ENCODE results near the gene KL.
A peak's percentile ranks its signal among the peaks of the same experiment; 100 is the strongest.

Gene KL

DNA sequence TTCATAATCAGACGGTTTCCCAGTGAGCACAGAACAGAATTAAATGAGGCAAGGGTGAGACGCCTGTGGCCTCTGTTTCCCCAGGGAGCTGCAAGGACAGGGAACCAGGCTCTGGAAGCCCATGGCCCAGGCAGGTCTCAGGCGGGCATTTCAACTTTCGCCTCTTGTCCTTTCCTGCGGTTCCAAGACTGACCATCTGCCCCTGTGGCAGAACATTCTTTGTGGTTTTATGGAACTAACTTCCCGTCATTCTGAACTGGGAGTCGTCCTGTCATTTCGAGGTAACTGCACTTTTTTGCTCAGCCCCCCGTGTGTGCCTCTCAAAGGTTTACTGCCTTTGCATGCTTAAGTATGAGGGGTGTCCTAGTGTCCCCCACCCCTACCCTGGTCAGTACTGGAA is 70.9 kb downstream of the KL start:
- Histone ChIP-seq H3K27me3 (ENCODE audit: control insufficient read depth in 3 of 3, insufficient read depth in 3 of 3, low read depth in 1 of 3, low read length in 3 of 3) (no peaks in the 10 kb centered on the region), H2BK12ac (ENCODE audit: low read length) (no peak overlapping the region), H3K4me3 (ENCODE audit: low read length in 2 of 2) (no peak overlapping the region), H2AFZ (ENCODE audit: low read length) (no peak overlapping the region), H3K79me1 (ENCODE audit: low read depth, low read length) (no peaks in the 10 kb centered on the region), H3K4me2 (ENCODE audit: insufficient read depth, low read length, poor library complexity, severe bottlenecking) (no peak overlapping the region), H2BK120ac (ENCODE audit: low read depth, low read length) (no peak overlapping the region), H2BK5ac (ENCODE audit: low read length) (no peak overlapping the region), H3K9me3 (replicated peaks in 1 of 2; ENCODE audit: control insufficient read depth in 2 of 2, insufficient read depth in 1 of 2, low read depth in 1 of 2, low read length in 2 of 2) (no peaks in the 10 kb centered on the region), H3K36me3 (replicated peaks in 1 of 2; ENCODE audit: control insufficient read depth in 2 of 2, insufficient read depth in 2 of 2, low read length in 2 of 2) (no peaks in the 10 kb centered on the region), H2AK5ac (ENCODE audit: low read depth, low read length) (no peak overlapping the region), H3K14ac (ENCODE audit: low read length) (no peak overlapping the region), H3K27ac (replicated peaks; ENCODE audit: low read length) (no peak overlapping the region), H3K23ac (ENCODE audit: low read depth, low read length, poor library complexity) (no peak overlapping the region), H3K4me1 (ENCODE audit: control insufficient read depth in 2 of 2, insufficient read depth in 1 of 2, low read depth in 1 of 2, low read length in 2 of 2) (peaks cover 5 to 17% of the 10 kb centered on the region in 2 donors), H2BK15ac (ENCODE audit: low read length) (no peak overlapping the region), H4K8ac (ENCODE audit: low read depth, low read length) (no peak overlapping the region), H3K18ac (ENCODE audit: low read length) (no peak overlapping the region), H4K91ac (ENCODE audit: low read depth, low read length, poor library complexity) (no peak overlapping the region), H3K4ac (ENCODE audit: low read length) (no peak overlapping the region), H3K9ac (ENCODE audit: low read depth, low read length, poor library complexity) (no peak overlapping the region)
- DNase-seq (ENCODE audit: low spot score): no peak
- no CpG with 5 or more reads among the region's 9 CpGs for WGBS, 2 donors (ENCODE audit: extremely low coverage in 2 of 2, insufficient read length in 2 of 2, insufficient replicate concordance in 1 of 2)

DNA sequence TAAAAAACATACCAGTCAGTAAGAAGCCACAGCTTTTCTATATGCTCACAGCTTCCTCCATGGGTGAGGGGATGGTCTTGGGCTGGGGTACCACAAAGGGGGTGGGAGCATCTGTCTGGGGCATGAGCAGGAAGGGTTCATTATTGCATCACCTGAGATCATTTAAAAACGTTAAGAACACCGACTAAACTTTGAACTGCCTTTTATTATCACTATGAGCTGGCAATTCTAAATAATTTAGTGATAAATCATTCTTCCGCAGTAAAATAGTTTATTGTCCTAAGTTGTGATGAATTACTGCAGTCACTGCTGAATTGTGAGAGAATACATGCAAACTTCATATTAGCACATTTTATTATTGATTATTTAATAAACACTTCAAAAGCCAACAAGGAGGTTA is 71.6 kb downstream of the KL start:
- Histone ChIP-seq H3K27me3 (ENCODE audit: control insufficient read depth in 3 of 3, insufficient read depth in 3 of 3, low read depth in 1 of 3, low read length in 3 of 3) (no peaks in the 10 kb centered on the region), H2BK12ac (ENCODE audit: low read length) (no peak overlapping the region), H3K23ac (ENCODE audit: low read depth, low read length, poor library complexity) (no peak overlapping the region), H2BK15ac (ENCODE audit: low read length) (no peak overlapping the region), H3K9ac (ENCODE audit: low read depth, low read length, poor library complexity) (no peak overlapping the region), H3K14ac (ENCODE audit: low read length) (no peak overlapping the region), H3K4me3 (ENCODE audit: low read length in 2 of 2) (no peak overlapping the region), H3K36me3 (replicated peaks in 1 of 2; ENCODE audit: control insufficient read depth in 2 of 2, insufficient read depth in 2 of 2, low read length in 2 of 2) (no peaks in the 10 kb centered on the region), H3K4ac (ENCODE audit: low read length) (no peak overlapping the region), H2BK5ac (ENCODE audit: low read length) (no peak overlapping the region), H2BK120ac (ENCODE audit: low read depth, low read length) (no peak overlapping the region), H3K9me3 (replicated peaks in 1 of 2; ENCODE audit: control insufficient read depth in 2 of 2, insufficient read depth in 1 of 2, low read depth in 1 of 2, low read length in 2 of 2) (no peaks in the 10 kb centered on the region), H3K4me2 (ENCODE audit: insufficient read depth, low read length, poor library complexity, severe bottlenecking) (no peak overlapping the region), H4K91ac (ENCODE audit: low read depth, low read length, poor library complexity) (no peak overlapping the region), H2AK5ac (ENCODE audit: low read depth, low read length) (no peak overlapping the region), H4K8ac (ENCODE audit: low read depth, low read length) (no peak overlapping the region), H3K18ac (ENCODE audit: low read length) (no peak overlapping the region), H3K27ac (replicated peaks; ENCODE audit: low read length) (no peak overlapping the region), H3K4me1 (ENCODE audit: control insufficient read depth in 2 of 2, insufficient read depth in 1 of 2, low read depth in 1 of 2, low read length in 2 of 2) (peaks cover 6 to 17% of the 10 kb centered on the region in 2 donors), H2AFZ (ENCODE audit: low read length) (no peak overlapping the region), H3K79me1 (ENCODE audit: low read depth, low read length) (no peaks in the 10 kb centered on the region)
- DNase-seq (ENCODE audit: low spot score): no peak
- no CpG with 5 or more reads among the region's 3 CpGs for WGBS, 2 donors (ENCODE audit: extremely low coverage in 2 of 2, insufficient read length in 2 of 2, insufficient replicate concordance in 1 of 2)

DNA sequence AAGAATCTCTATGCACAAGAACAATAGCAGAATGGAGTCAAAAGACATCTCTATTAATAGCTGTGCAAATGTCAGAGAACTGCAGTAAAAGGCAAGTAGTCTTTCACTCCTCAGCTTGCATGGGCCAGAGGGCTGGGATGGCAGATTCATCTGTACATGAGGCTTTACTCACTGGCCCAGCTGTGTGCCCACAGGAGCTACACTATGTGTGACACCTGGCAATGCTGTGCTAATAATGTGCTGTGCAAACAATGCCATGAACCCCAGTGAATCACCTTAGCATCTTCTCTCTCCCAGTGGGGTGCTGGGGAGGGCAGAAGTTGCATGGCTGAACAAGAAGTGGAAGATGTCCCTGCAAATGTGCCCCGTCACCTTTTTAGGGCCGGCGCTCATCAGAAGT is 73.1 kb downstream of the KL start:
- H3K4me1 ChIP-seq (ENCODE audit: control insufficient read depth in 2 of 2, insufficient read depth in 1 of 2, low read depth in 1 of 2, low read length in 2 of 2): peaks cover 6 to 17% of the 10 kb centered on the region in 2 donors
- no peak overlapping the region for H3K4me3 ChIP-seq (ENCODE audit: low read length in 2 of 2)
- H2BK15ac ChIP-seq (ENCODE audit: low read length): no peak overlapping the region
- H3K79me1 ChIP-seq (ENCODE audit: low read depth, low read length): no peaks in the 10 kb centered on the region
- no peak overlapping the region for H4K8ac ChIP-seq (ENCODE audit: low read depth, low read length)
- no peak overlapping the region for H4K91ac ChIP-seq (ENCODE audit: low read depth, low read length, poor library complexity)
- no peak overlapping the region for H2BK5ac ChIP-seq (ENCODE audit: low read length)
- WGBS, 2 donors (ENCODE audit: extremely low coverage in 2 of 2, insufficient read length in 2 of 2, insufficient replicate concordance in 1 of 2): no CpG with 5 or more reads among the region's 3 CpGs
- no peaks in the 10 kb centered on the region for H3K9me3 ChIP-seq (replicated peaks in 1 of 2; ENCODE audit: control insufficient read depth in 2 of 2, insufficient read depth in 1 of 2, low read depth in 1 of 2, low read length in 2 of 2)
- peak overlapping the region; percentile 2 for H3K18ac ChIP-seq (ENCODE audit: low read length)
- H3K9ac ChIP-seq (ENCODE audit: low read depth, low read length, poor library complexity): no peak overlapping the region
- H2BK120ac ChIP-seq (ENCODE audit: low read depth, low read length): no peak overlapping the region
- H3K4me2 ChIP-seq (ENCODE audit: insufficient read depth, low read length, poor library complexity, severe bottlenecking): no peak overlapping the region
- H3K27me3 ChIP-seq (ENCODE audit: control insufficient read depth in 3 of 3, insufficient read depth in 3 of 3, low read depth in 1 of 3, low read length in 3 of 3): no peaks in the 10 kb centered on the region
- H3K14ac ChIP-seq (ENCODE audit: low read length): no peak overlapping the region
- H2AFZ ChIP-seq (ENCODE audit: low read length): no peak overlapping the region
- H3K27ac ChIP-seq (replicated peaks; ENCODE audit: low read length): no peak overlapping the region
- H3K4ac ChIP-seq (ENCODE audit: low read length): no peak overlapping the region
- no peaks in the 10 kb centered on the region for H3K36me3 ChIP-seq (replicated peaks in 1 of 2; ENCODE audit: control insufficient read depth in 2 of 2, insufficient read depth in 2 of 2, low read length in 2 of 2)
- H2AK5ac ChIP-seq (ENCODE audit: low read depth, low read length): no peak overlapping the region
- no peak for DNase-seq (ENCODE audit: low spot score)
- H3K23ac ChIP-seq (ENCODE audit: low read depth, low read length, poor library complexity): no peak overlapping the region
- H2BK12ac ChIP-seq (ENCODE audit: low read length): no peak overlapping the region

DNA sequence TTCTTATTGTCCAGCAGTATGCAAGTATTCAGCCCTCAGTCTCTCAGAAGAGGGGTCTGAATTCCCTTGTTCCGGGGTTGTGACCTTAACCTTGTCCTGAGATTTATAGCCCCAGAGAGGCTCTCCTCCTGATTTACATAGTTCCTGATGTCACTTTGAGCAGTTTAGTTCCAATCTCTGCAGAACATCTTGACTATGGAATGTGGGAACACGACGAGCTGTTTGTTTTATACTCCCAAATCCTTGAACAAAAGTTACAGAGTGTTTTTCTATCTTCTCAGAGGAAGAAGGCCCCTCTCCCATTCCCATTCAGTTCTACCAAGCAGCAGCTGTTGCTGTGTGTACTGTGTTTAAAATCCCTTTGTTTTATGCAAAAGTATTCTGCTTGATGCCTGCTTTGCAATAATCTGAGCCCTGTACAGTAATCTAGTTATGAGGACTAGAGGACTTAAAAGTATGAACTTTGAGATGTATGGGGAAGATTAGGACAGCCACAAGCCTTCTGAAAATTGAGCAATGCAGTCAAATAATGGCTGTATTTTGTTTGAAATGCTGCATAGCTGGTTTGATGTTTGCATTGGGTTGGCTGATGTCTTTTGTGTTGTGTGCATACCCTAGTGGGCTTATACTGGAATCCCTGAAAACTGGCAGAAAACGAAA is 74.7 kb downstream of the KL start:
- Histone ChIP-seq H2BK12ac (ENCODE audit: low read length) (no peak overlapping the region), H2AFZ (ENCODE audit: low read length) (peak overlapping the region; percentile 39), H3K36me3 (replicated peaks in 1 of 2; ENCODE audit: control insufficient read depth in 2 of 2, insufficient read depth in 2 of 2, low read length in 2 of 2) (no peaks in the 10 kb centered on the region), H4K8ac (ENCODE audit: low read depth, low read length) (no peak overlapping the region), H3K18ac (ENCODE audit: low read length) (no peak overlapping the region), H3K4me2 (ENCODE audit: insufficient read depth, low read length, poor library complexity, severe bottlenecking) (no peak overlapping the region), H2AK5ac (ENCODE audit: low read depth, low read length) (no peak overlapping the region), H3K14ac (ENCODE audit: low read length) (no peak overlapping the region), H2BK5ac (ENCODE audit: low read length) (no peak overlapping the region), H3K27me3 (ENCODE audit: control insufficient read depth in 3 of 3, insufficient read depth in 3 of 3, low read depth in 1 of 3, low read length in 3 of 3) (no peaks in the 10 kb centered on the region), H2BK120ac (ENCODE audit: low read depth, low read length) (no peak overlapping the region), H3K23ac (ENCODE audit: low read depth, low read length, poor library complexity) (no peak overlapping the region), H3K9ac (ENCODE audit: low read depth, low read length, poor library complexity) (no peak overlapping the region), H3K27ac (replicated peaks; ENCODE audit: low read length) (no peak overlapping the region), H3K79me1 (ENCODE audit: low read depth, low read length) (no peaks in the 10 kb centered on the region), H3K4me1 (ENCODE audit: control insufficient read depth in 2 of 2, insufficient read depth in 1 of 2, low read depth in 1 of 2, low read length in 2 of 2) (peaks cover 6 to 17% of the 10 kb centered on the region in 2 donors), H2BK15ac (ENCODE audit: low read length) (no peak overlapping the region), H3K4me3 (ENCODE audit: low read length in 2 of 2) (no peak overlapping the region), H3K9me3 (replicated peaks in 1 of 2; ENCODE audit: control insufficient read depth in 2 of 2, insufficient read depth in 1 of 2, low read depth in 1 of 2, low read length in 2 of 2) (no peaks in the 10 kb centered on the region), H4K91ac (ENCODE audit: low read depth, low read length, poor library complexity) (no peak overlapping the region), H3K4ac (ENCODE audit: low read length) (no peak overlapping the region)
- WGBS, 2 donors (ENCODE audit: extremely low coverage in 2 of 2, insufficient read length in 2 of 2, insufficient replicate concordance in 1 of 2): no CpG with 5 or more reads among the region's 4 CpGs
- DNase-seq (ENCODE audit: low spot score): no peak
